ENCODE measurements around the gene TIAM1. TPM values are rescaled to one million over a fixed set of nuclear protein-coding genes. Genes with fewer than 3 reads are reported as not detected.

Gene TIAM1
- total RNA-seq, 6 experiments from 2014 or later, result 4.8 to 12.5 (median 7.7) TPM

GRCh38 chr21:31088474-31088751 lies 255.6 kb downstream of the TIAM1 start:
- no peaks in the 10 kb centered on the region for H3K27me3 ChIP-seq
- ATAC-seq (peak in 1 of 4 donors; percentile 21), DNase-seq (no peak)
- H3K9me3 ChIP-seq, result no peaks in the 10 kb centered on the region
- TF ChIP-seq POLR2A (IDR thresholded peaks at IDR 0.05) (no peak), CTCF (IDR thresholded peaks at IDR 0.05) (no peak)
- no peak overlapping the region for H3K27ac ChIP-seq
- no CpG with 5 or more reads among the region's 29 CpGs for WGBS (ENCODE audit: insufficient coverage, low coverage, low lambda C conversion rate, missing lambda C conversion rate)
- no peak overlapping the region for H3K4me3 ChIP-seq
- intact Hi-C loops (cut with DNase I), result loop anchor here (10.0 kb wide), 1 partner anchor 744 kb away; the partner anchor contains the start of gene KRTAP23-1 (in 2 of the 2)
- no peaks in the 10 kb centered on the region for H3K36me3 ChIP-seq
- no peaks in the 10 kb centered on the region for H3K4me1 ChIP-seq

GRCh38 chr21:31087639-31088473 lies 256.2 kb downstream of the TIAM1 start:
- no peaks in the 10 kb centered on the region for H3K9me3 ChIP-seq
- DNase-seq, result no peak
- no peak for ATAC-seq
- TF ChIP-seq POLR2A (IDR thresholded peaks at IDR 0.05) (no peak), CTCF (IDR thresholded peaks at IDR 0.05) (no peak)
- 54% methylated on average over 16 of the region's 34 CpGs for WGBS (ENCODE audit: insufficient coverage, low coverage, low lambda C conversion rate, missing lambda C conversion rate)
- H3K27me3 ChIP-seq, result no peaks in the 10 kb centered on the region
- no peaks in the 10 kb centered on the region for H3K4me1 ChIP-seq
- intact Hi-C loops (cut with DNase I), result loop anchor here (10.0 kb wide), 1 partner anchor 743 kb away; the partner anchor contains the start of gene KRTAP23-1 (in 2 of the 2)
- H3K4me3 ChIP-seq, result no peak overlapping the region
- no peak overlapping the region for H3K27ac ChIP-seq
- H3K36me3 ChIP-seq, result no peaks in the 10 kb centered on the region

GRCh38 chr21:31084689-31085088 lies 259.4 kb downstream of the TIAM1 start:
- DNase-seq (no peak), ATAC-seq (peak in 2 of 4 donors; percentile 29 to 54)
- no peak overlapping the region for H3K4me3 ChIP-seq
- intact Hi-C loops (cut with DNase I), result loop anchor here (10.0 kb wide), 1 partner anchor 740 kb away; the partner anchor contains the start of gene KRTAP23-1 (in 2 of the 2)
- TF ChIP-seq POLR2A (IDR thresholded peaks at IDR 0.05), result no peak
- no peak for TF ChIP-seq CTCF (IDR thresholded peaks at IDR 0.05)
- no peaks in the 10 kb centered on the region for H3K27me3 ChIP-seq
- no peaks in the 10 kb centered on the region for H3K4me1 ChIP-seq
- H3K27ac ChIP-seq, result no peak overlapping the region
- no peaks in the 10 kb centered on the region for H3K9me3 ChIP-seq
- H3K36me3 ChIP-seq, result no peaks in the 10 kb centered on the region
- WGBS (ENCODE audit: insufficient coverage, low coverage, low lambda C conversion rate, missing lambda C conversion rate), result 31% methylated on average over 6 of the region's 6 CpGs

GRCh38 chr21:31078796-31079195 lies 265.3 kb downstream of the TIAM1 start:
- no peak overlapping the region for H3K27ac ChIP-seq
- DNase-seq (no peak), ATAC-seq (no peak)
- no peak for TF ChIP-seq POLR2A (IDR thresholded peaks at IDR 0.05)
- TF ChIP-seq CTCF (IDR thresholded peaks at IDR 0.05), result no peak
- H3K36me3 ChIP-seq, result no peaks in the 10 kb centered on the region
- no peaks in the 10 kb centered on the region for H3K9me3 ChIP-seq
- WGBS (ENCODE audit: insufficient coverage, low coverage, low lambda C conversion rate, missing lambda C conversion rate), result 20% methylated on average over 4 of the region's 4 CpGs
- no peaks in the 10 kb centered on the region for H3K27me3 ChIP-seq
- intact Hi-C loops (cut with DNase I), result no loop called here
- H3K4me3 ChIP-seq, result no peak overlapping the region
- H3K4me1 ChIP-seq, result no peaks in the 10 kb centered on the region

All from right lobe of liver (tissue), 6 donors.